ENCODE data around the gene SCFD2.

GRCh38 chr4:53007024-53007423, 358.8 kb downstream of the SCFD2 start:
- no peak for TF ChIP-seq POLR2AphosphoS5 (IDR thresholded peaks at IDR 0.05; ENCODE audit: low read depth, low read length)
- TF ChIP-seq FOXP2 (optimal IDR thresholded peaks at IDR 0.05; ENCODE audit: borderline replicate concordance, extremely low read depth, extremely low read length, insufficient read depth) = no peak
- TF ChIP-seq TAF1 (IDR thresholded peaks at IDR 0.05; ENCODE audit: borderline replicate concordance, insufficient read depth, low read length) = no peak
- TF ChIP-seq, protein P1, sequence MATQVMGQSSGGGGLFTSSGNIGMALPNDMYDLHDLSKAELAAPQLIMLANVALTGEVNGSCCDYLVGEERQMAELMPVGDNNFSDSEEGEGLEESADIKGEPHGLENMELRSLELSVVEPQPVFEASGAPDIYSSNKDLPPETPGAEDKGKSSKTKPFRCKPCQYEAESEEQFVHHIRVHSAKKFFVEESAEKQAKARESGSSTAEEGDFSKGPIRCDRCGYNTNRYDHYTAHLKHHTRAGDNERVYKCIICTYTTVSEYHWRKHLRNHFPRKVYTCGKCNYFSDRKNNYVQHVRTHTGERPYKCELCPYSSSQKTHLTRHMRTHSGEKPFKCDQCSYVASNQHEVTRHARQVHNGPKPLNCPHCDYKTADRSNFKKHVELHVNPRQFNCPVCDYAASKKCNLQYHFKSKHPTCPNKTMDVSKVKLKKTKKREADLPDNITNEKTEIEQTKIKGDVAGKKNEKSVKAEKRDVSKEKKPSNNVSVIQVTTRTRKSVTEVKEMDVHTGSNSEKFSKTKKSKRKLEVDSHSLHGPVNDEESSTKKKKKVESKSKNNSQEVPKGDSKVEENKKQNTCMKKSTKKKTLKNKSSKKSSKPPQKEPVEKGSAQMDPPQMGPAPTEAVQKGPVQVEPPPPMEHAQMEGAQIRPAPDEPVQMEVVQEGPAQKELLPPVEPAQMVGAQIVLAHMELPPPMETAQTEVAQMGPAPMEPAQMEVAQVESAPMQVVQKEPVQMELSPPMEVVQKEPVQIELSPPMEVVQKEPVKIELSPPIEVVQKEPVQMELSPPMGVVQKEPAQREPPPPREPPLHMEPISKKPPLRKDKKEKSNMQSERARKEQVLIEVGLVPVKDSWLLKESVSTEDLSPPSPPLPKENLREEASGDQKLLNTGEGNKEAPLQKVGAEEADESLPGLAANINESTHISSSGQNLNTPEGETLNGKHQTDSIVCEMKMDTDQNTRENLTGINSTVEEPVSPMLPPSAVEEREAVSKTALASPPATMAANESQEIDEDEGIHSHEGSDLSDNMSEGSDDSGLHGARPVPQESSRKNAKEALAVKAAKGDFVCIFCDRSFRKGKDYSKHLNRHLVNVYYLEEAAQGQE (IDR thresholded peaks at IDR 0.05; ENCODE audit: insufficient read depth in 1 of 2, low read depth in 2 of 2, low read length in 2 of 2) = no peak
- no peak for TF ChIP-seq SIN3A (IDR thresholded peaks at IDR 0.05; ENCODE audit: borderline replicate concordance, insufficient read depth, low read length)

Data from PFSK-1 (cell line).